ENCODE data around the gene NPC2. TPM values are rescaled to one million over a fixed set of nuclear protein-coding genes. Genes with fewer than 3 reads are reported as not detected.

Gene NPC2
- total and polyA plus RNA-seq, 9 of the 15 experiments (the other 6 are each of a cell fraction or from before 2014, with no cell fraction given), result 16.6 to 74.1 (median 32.6) TPM

- TF ChIP-seq BCLAF1 (IDR thresholded peaks at IDR 0.05; ENCODE audit: borderline replicate concordance in 1 of 2, control insufficient read depth in 1 of 2, low read depth in 2 of 2, low read length in 1 of 2) (no peak), ZNF561 (CRISPR knock-in tag; conservative IDR thresholded peaks at IDR 0.05) (no peak), C11orf30 (IDR thresholded peaks at IDR 0.05; ENCODE audit: low read depth) (no peak), ZBTB26 (CRISPR knock-in tag; IDR thresholded peaks at IDR 0.05) (no peak), HDAC6 (IDR thresholded peaks at IDR 0.05; ENCODE audit: low read depth, low read length) (no peak), FIP1L1 (IDR thresholded peaks at IDR 0.05; ENCODE audit: low read depth, low read length, poor library complexity, severe bottlenecking) (no peak), ZFX (CRISPR knock-in tag; IDR thresholded peaks at IDR 0.05) (peak; percentile 60; the same call in 1 of the 2 replicates), TCF3 (CRISPR knock-in tag; IDR thresholded peaks at IDR 0.05) (no peak), MCM5 (IDR thresholded peaks at IDR 0.05; ENCODE audit: low read depth) (no peak)
Measured at GRCh38 chr14:74493343-74494261, 497 bp upstream of the NPC2 start, which contains the start of gene ISCA2 (continued).

All from K562 (cell line).